Measurements from ENCODE around the gene ZMYND11. TPM values are rescaled to one million over a fixed set of nuclear protein-coding genes. Genes with fewer than 3 reads are reported as not detected.

Gene ZMYND11
- total RNA-seq, result 65.4 and 67.2 TPM in 2 replicates

DNA sequence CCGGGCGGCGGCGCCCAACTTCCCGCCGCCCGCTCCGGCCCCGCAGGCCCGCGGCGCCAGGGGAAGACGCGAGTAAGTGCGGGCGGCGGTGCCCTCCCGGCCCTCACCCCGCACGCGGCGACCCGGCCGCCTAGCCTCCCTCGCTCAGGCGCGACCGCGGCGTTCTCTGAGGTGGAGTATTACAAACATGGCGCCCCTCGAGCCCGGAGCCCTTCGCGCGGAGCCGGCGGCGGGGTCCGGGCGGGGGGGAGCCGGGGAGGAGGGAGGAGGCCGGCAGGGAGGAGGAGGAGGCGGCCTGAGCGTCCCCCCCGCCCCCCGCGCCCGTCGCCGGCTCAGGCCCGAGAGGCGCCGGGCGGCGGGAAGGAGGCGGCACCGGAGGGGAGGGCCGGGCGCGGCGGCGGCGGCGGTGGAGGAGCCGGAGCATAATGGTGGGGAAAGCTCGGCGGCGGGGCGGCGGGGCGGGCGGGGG, at the start of gene ZMYND11:
Gene ZMYND11, plus strand, starts transcription at position 324 of the 469 bp plus-strand sequence. CDS start 44,558 bp downstream, outside the sequence.

Small RNAs within 50 kb of the gene (small RNA-seq; reads per million reads assigned to genes)
- gene RNA5SP297, result not detected
- not detected for gene RNA5SP298

Other genes with a start within 250 kb of the ZMYND11 start
- gene TUBB8, start 86.2 kb upstream of the ZMYND11 start, total RNA-seq, result not detected in 2 replicates